H1 (cell line): ENCODE data around the gene SLC35G6. TPM values are rescaled to one million over a fixed set of nuclear protein-coding genes. Genes with fewer than 3 reads are reported as not detected.
A peak's percentile ranks its signal among the peaks of the same experiment; 100 is the strongest.

ENCODE experiments used
- EGR1 ChIP-seq: IDR thresholded peaks from 2 replicates; pipeline ENCODE4 v1.6.1; 2011; ENCODE audit warnings: low read depth, low read length, borderline replicate concordance
- MAFK ChIP-seq: IDR thresholded peaks from 2 replicates; pipeline ENCODE4 v1.6.1; 2012; ENCODE audit warnings: low read depth, mild to moderate bottlenecking, improper control_type of control experiment, low read length
- SP1 ChIP-seq: IDR thresholded peaks from 2 replicates; pipeline ENCODE4 v1.6.1; 2011; ENCODE audit warnings: low read depth, low read length
- TAF7 ChIP-seq: optimal IDR thresholded peaks from 2 replicates; pipeline ENCODE3; 2011; ENCODE audit warnings: low read depth, mild to moderate bottlenecking, inconsistent platforms, low read length, moderate library complexity, borderline replicate concordance
- YY1 ChIP-seq: IDR thresholded peaks from 2 replicates; pipeline ENCODE4 v1.6.1; 2011; ENCODE audit warnings: low read depth, mild to moderate bottlenecking, low read length
- polyA plus RNA-seq, 7 experiments: library from polyadenylated mRNA; depleted of rRNA in 3 of 7; stranded (reverse) in 5 of 7; unstranded in 2 of 7; fragments of >200 nt in 5 of 7; fragments of 200-250 nt in 2 of 7; gene quantifications; 1 replicate in 5 of 7; 2 replicates in 1 of 7; 4 replicates in 1 of 7; pipeline versions ENCODE4 v1.2.1 to v1.2.3, GENCODE V29; 2011 to 2013; ENCODE audit warnings: missing spikeins in 2 of 7, mixed read lengths in 2 of 7
- total RNA-seq: library from RNA; stranded (reverse); fragmentation: NEBNext Ultra II Directional; extraction: Animal tissue kit (Norgen Biotek cat#: 25700); gene quantifications from 2 replicates; pipeline ENCODE4 v1.2.1, GENCODE V29; 2021

Gene SLC35G6
- total and polyA plus RNA-seq, 2 of the 8 experiments (the other 6 are each of a cell fraction or from before 2014, with no cell fraction given): 0.05 TPM; not detected in 1

- no peak for TF ChIP-seq MAFK
- TF ChIP-seq SP1: no peak
- peak; percentile 79 for TF ChIP-seq YY1
- TF ChIP-seq EGR1: 0 out of 2 replicates have a peak, but pooled peaks have one; percentile 15
- TF ChIP-seq TAF7: peak; percentile 90
These were observed 44.5 kb upstream of the SLC35G6 start (continued) for GRCh38 chr17:7436556-7437368.
